Gastroesophageal sphincter (tissue), 4 donors: ENCODE measurements around the gene KRTAP5-8. TPM values are rescaled to one million over a fixed set of nuclear protein-coding genes. Genes with fewer than 3 reads are reported as not detected.
"Not testable (repeated sequence)": the region's sequence is repeated elsewhere in the genome, so short reads cannot be mapped to it uniquely, and the experiment has no call there.

ENCODE experiments used
- ATAC-seq: fragments of 150-250 bp; one replicate; pipeline ENCODE4 v1.9.1; 2016; ENCODE audit warnings: mild to moderate bottlenecking, moderate library complexity
- H3K27ac ChIP-seq, 4 donors: fragments of 200-600 bp; sonication (generic) in 3 of 4; 1 replicate in 3 of 4; 2 replicates in 1 of 4; pipeline ENCODE4 v1.5.1; 2016 to 2019
- H3K27me3 ChIP-seq: fragments of 200-600 bp; sonication (generic); one replicate; pipeline ENCODE4 v1.5.1; 2019
- H3K36me3 ChIP-seq, 2 donors: fragments of 200-600 bp; sonication (generic); one replicate each; pipeline ENCODE4 v1.5.1; 2019; ENCODE audit warnings: control low read depth in 1 of 2
- H3K4me1 ChIP-seq, 3 donors: fragments of 200-600 bp; sonication (generic); 1 replicate in 2 of 3; 2 replicates in 1 of 3; pipeline ENCODE4 v1.5.1; 2016 to 2019; ENCODE audit warnings: control low read depth in 2 of 3
- H3K4me3 ChIP-seq, 2 donors: fragments of 200-600 bp; sonication (generic); one replicate each; pipeline ENCODE4 v1.5.1; 2019; ENCODE audit warnings: mild to moderate bottlenecking in 1 of 2, moderate library complexity in 1 of 2
- H3K9me3 ChIP-seq, 3 donors: fragments of 200-600 bp; sonication (generic); one replicate each; pipeline ENCODE4 v1.5.1; 2017 to 2019; ENCODE audit warnings: control low read depth in 2 of 3
- CTCF ChIP-seq, 4 experiments: fragments of 200-600 bp in 2 of 4; fragments of 450-650 bp in 2 of 4; sonication (generic) in 1 of 4; IDR thresholded peaks; one replicate each; pipeline ENCODE4 v1.5.1; 2017 to 2019; ENCODE audit warnings: antibody characterized with exemption in 4 of 4, mild to moderate bottlenecking in 2 of 4, moderate library complexity in 2 of 4
- EP300 ChIP-seq: sonication (generic); formaldehyde crosslinking; IDR thresholded peaks from one replicate; pipeline ENCODE4 v1.6.1; 2017; ENCODE audit warnings: antibody characterized with exemption, mild to moderate bottlenecking
- POLR2A ChIP-seq, 2 donors: fragments of 450-650 bp; IDR thresholded peaks; one replicate each; pipeline ENCODE4 v1.6.1; 2017; ENCODE audit warnings: antibody characterized with exemption in 2 of 2, mild to moderate bottlenecking in 2 of 2, moderate library complexity in 1 of 2
- POLR2AphosphoS5 ChIP-seq: sonication (generic); formaldehyde crosslinking; IDR thresholded peaks from one replicate; pipeline ENCODE4 v1.6.1; 2017; ENCODE audit warnings: antibody characterized with exemption
- WGBS, 2 donors: methylation state at CpG; one replicate each; pipeline ENCODE4 v1.1.5; 2018; ENCODE audit warnings: low coverage in 1 of 2; 5-methylcytosine and 5-hydroxymethylcytosine counted together
- total RNA-seq, 4 donors: library from RNA; depleted of rRNA; stranded (reverse); fragments of >200 nt; gene quantifications; one replicate each; pipeline ENCODE4 v1.1.0, GENCODE V29; 2016

KRTAP5-8 gene
- total RNA-seq, 4 donors from 2014 or later, result 0.27 TPM; not detected in 3

- Histone ChIP-seq H3K9me3 (no peaks in the 10 kb centered on the region), H3K27ac (no peak overlapping the region), H3K4me3 (no peak overlapping the region), H3K36me3 (no peaks in the 10 kb centered on the region), H3K4me1 (peaks cover 0 to 9% (median 0%) of the 10 kb centered on the region in 3 donors), H3K27me3 (peaks cover 21% of the 10 kb centered on the region)
- ATAC-seq, result no peak
- 88 to 90% methylated on average over 7 of the region's 7 CpGs for WGBS, 2 donors
- no peak for TF ChIP-seq POLR2AphosphoS5
- TF ChIP-seq POLR2A (IDR thresholded peaks at IDR 0.05), result no peak
- no peak for TF ChIP-seq CTCF (IDR thresholded peaks at IDR 0.05)
- TF ChIP-seq EP300, result no peak
Measured at GRCh38 chr11:71577469-71578004, 39.7 kb downstream of the KRTAP5-8 start.

- not testable (repeated sequence) for H3K4me3 ChIP-seq, H3K27ac ChIP-seq, H3K9me3 ChIP-seq, H3K36me3 ChIP-seq, H3K4me1 ChIP-seq, ATAC-seq
- WGBS, 2 donors, result 10 to 65% methylated on average over 2 to 7 of the region's 7 CpGs
- peaks cover 28% of the 10 kb centered on the region for H3K27me3 ChIP-seq
Measured at GRCh38 chr11:71579513-71579912, 41.7 kb downstream of the KRTAP5-8 start.

- Histone ChIP-seq H3K4me3 (no peak overlapping the region), H3K36me3 (no peaks in the 10 kb centered on the region), H3K27me3 (peaks cover 35% of the 10 kb centered on the region), H3K4me1 (peaks cover 0 to 9% (median 0%) of the 10 kb centered on the region in 3 donors), H3K9me3 (no peaks in the 10 kb centered on the region), H3K27ac (no peak overlapping the region)
- WGBS, 2 donors, result 2 to 5% methylated on average over 8 of the region's 8 CpGs
- TF ChIP-seq CTCF (IDR thresholded peaks at IDR 0.05), result peak in 3 of 4 experiments; percentile 58 to 81 (median 69)
- TF ChIP-seq POLR2A (IDR thresholded peaks at IDR 0.05), result no peak
- ATAC-seq, result peak; percentile 71
Measured at GRCh38 chr11:71580057-71581003, 42.5 kb downstream of the KRTAP5-8 start.

GRCh38 chr11:71581826-71582225 is 44.0 kb downstream of the KRTAP5-8 start:
- no peak overlapping the region for H3K4me3 ChIP-seq
- H3K9me3 ChIP-seq, result no peaks in the 10 kb centered on the region
- peaks cover 0 to 9% (median 0%) of the 10 kb centered on the region in 3 donors for H3K4me1 ChIP-seq
- H3K27ac ChIP-seq, result no peak overlapping the region
- no peaks in the 10 kb centered on the region for H3K36me3 ChIP-seq
- 73 to 92% methylated on average over 2 to 3 of the region's 4 CpGs for WGBS, 2 donors
- ATAC-seq, result no peak
- TF ChIP-seq POLR2A (IDR thresholded peaks at IDR 0.05) (no peak), POLR2AphosphoS5 (no peak), CTCF (IDR thresholded peaks at IDR 0.05) (no peak), EP300 (no peak)
- peaks cover 35% of the 10 kb centered on the region for H3K27me3 ChIP-seq

GRCh38 chr11:71582309-71582895 is 44.6 kb downstream of the KRTAP5-8 start, which contains the start of gene KRTAP5-11:
KRTAP5-11 (minus strand) TSS chr11:71582875; CDS start chr11:71582837, 38 bp downstream.
- WGBS, 2 donors, result 83% methylated on average over 1 of the region's 3 CpGs; no CpG with 5 or more reads in 1 of the 2 donors
- H3K4me1 ChIP-seq, result peaks cover 0 to 9% (median 0%) of the 10 kb centered on the region in 3 donors
- TF ChIP-seq CTCF (IDR thresholded peaks at IDR 0.05) (no peak), EP300 (no peak), POLR2AphosphoS5 (no peak), POLR2A (IDR thresholded peaks at IDR 0.05) (no peak)
- H3K9me3 ChIP-seq, result no peaks in the 10 kb centered on the region
- H3K4me3 ChIP-seq, result no peak within 1 kb of the TSS
- H3K36me3 ChIP-seq, result no peaks in the 10 kb centered on the region
- peaks cover 30% of the 10 kb centered on the region for H3K27me3 ChIP-seq
- no peak for ATAC-seq
- H3K27ac ChIP-seq, result no peak within 1 kb of the TSS

DNA sequence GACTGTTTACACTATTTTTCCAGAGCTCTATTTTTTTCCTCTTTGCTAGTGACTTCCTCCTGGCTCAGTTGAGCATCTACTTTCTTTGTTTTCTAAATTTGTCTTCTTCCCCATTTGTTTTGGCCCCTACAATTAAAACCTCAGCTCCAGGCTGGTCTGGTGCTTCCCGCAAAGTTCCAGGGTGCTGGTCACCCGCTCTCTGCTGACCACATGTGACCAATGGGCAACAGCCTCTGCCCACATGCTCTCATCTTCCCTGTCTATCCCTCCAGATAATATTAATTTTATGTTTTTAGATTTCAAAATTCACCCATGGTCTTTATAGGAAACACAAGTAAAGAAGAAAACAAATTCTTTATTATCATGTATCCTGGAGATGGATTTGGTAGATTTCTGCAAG is 45.1 kb downstream of the KRTAP5-8 start:
- 67 to 90% methylated on average over 2 of the region's 2 CpGs for WGBS, 2 donors
- not testable (repeated sequence) for H3K36me3 ChIP-seq, H3K4me1 ChIP-seq, H3K9me3 ChIP-seq, H3K27ac ChIP-seq, ATAC-seq, H3K4me3 ChIP-seq
- H3K27me3 ChIP-seq, result peaks cover 27% of the 10 kb centered on the region

DNA sequence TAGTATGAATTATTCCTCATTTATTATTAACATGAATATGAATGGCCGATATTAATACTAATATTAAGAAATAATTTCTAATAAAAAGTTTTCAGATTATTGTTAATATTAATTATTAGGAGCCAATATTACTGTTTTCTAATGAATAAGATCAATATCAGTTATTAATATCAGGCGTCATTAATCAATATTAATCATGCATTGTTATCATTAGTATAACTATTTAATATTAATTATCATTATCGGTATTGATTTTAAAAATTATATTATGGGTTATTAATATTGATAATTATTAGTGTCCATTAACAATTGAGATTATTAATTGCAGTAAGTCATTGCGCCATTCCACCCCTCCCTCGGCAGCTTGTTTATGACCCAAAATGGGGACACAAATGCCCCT is 47.8 kb downstream of the KRTAP5-8 start:
- H3K36me3 ChIP-seq, H3K4me3 ChIP-seq, H3K4me1 ChIP-seq, H3K9me3 ChIP-seq, ATAC-seq, H3K27ac ChIP-seq: not testable (repeated sequence)
- peaks cover 31% of the 10 kb centered on the region for H3K27me3 ChIP-seq
- 85 to 88% methylated on average over 5 of the region's 5 CpGs for WGBS, 2 donors

DNA sequence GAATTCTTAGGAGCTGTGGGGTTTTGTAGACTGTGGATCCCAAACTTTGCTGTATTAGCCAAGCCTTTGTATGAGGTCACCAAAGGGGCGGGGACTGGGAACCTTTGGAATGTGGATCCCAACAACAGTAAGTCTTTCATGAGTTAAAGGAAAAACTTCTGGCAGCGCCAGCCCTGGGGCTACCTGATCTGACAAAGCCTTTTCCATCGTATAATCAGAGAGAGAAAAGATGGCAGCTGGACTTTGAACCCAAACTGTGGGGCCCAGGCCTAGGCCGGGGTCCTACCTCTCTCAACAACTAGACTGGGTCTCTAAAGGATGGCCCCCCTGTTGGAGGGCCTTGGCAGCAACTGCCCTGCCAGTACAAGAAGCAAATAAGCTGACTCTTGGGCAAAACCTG is 50.5 kb downstream of the KRTAP5-8 start:
- H3K36me3 ChIP-seq, H3K4me1 ChIP-seq, H3K27ac ChIP-seq, H3K9me3 ChIP-seq, ATAC-seq, H3K4me3 ChIP-seq: not testable (repeated sequence)
- H3K27me3 ChIP-seq, result peaks cover 25% of the 10 kb centered on the region
- 0% methylated on average over 1 of the region's 4 CpGs; no CpG with 5 or more reads in 1 of the 2 donors for WGBS, 2 donors
